Measurements from ENCODE around the gene ESRRA.

DNA sequence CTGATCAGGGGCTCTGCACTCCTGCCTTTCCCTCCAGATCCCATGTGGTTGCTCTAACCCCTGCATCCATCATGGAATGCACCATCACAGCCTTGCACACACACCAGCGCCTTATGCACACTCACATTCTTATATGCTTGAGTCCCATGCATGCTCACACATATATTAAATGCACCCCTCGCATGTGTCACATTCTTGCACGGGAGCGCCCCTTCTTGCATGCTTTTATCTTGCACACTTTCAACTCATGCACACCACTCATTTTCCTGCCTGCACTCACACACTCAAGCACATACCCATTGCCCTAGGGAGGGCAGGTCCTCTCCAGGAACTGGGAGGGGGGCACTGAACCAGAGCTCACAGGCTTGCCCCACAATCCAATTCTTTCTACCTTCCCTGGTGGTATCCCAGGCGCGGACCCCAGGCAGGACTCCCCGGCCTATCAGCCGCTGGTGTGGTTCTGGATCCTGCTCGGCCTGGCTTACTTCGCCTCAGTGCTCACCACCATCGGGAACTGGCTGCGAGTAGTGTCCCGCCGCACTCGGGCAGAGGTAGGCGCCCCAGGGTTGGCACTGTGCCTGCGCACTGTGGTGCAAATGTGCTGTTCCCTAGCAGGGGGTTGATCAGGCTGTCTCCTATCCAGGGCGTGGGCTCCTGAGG lies 7.5 kb upstream of the ESRRA start:
- TF ChIP-seq, protein P1, sequence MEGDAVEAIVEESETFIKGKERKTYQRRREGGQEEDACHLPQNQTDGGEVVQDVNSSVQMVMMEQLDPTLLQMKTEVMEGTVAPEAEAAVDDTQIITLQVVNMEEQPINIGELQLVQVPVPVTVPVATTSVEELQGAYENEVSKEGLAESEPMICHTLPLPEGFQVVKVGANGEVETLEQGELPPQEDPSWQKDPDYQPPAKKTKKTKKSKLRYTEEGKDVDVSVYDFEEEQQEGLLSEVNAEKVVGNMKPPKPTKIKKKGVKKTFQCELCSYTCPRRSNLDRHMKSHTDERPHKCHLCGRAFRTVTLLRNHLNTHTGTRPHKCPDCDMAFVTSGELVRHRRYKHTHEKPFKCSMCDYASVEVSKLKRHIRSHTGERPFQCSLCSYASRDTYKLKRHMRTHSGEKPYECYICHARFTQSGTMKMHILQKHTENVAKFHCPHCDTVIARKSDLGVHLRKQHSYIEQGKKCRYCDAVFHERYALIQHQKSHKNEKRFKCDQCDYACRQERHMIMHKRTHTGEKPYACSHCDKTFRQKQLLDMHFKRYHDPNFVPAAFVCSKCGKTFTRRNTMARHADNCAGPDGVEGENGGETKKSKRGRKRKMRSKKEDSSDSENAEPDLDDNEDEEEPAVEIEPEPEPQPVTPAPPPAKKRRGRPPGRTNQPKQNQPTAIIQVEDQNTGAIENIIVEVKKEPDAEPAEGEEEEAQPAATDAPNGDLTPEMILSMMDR (IDR thresholded peaks at IDR 0.05), result no peak
- TF ChIP-seq POLR2A (IDR thresholded peaks at IDR 0.05), result no peak
